K562 (cell line): ENCODE results near the gene ARHGEF17. TPM values are rescaled to one million over a fixed set of nuclear protein-coding genes. Genes with fewer than 3 reads are reported as not detected.

ENCODE experiments used
- CCNT2 ChIP-seq: IDR thresholded peaks from 2 replicates; pipeline ENCODE4 v1.6.1; 2011; ENCODE audit warnings: borderline replicate concordance, low read depth, mild to moderate bottlenecking, moderate library complexity, mixed read lengths, low read length; ENCODE audit not compliant: insufficient read length; ENCODE audit errors: extremely low read depth
- CEBPZ ChIP-seq: fragments of 150-350 bp; IDR thresholded peaks from 2 replicates; pipeline ENCODE4 v1.6.1; 2014; ENCODE audit warnings: low read depth, mild to moderate bottlenecking, low read length, borderline replicate concordance
- FOXA1 ChIP-seq: fragments of 450-650 bp; IDR thresholded peaks from 2 replicates; pipeline ENCODE4 v1.6.1; 2016; ENCODE audit warnings: mild to moderate bottlenecking, borderline replicate concordance
- STAT5B ChIP-seq: fragments of 250-450 bp; sonication (Bioruptor Pico); IDR thresholded peaks from 2 replicates; pipeline ENCODE4 v1.8.0; 2021; ENCODE audit warnings: mild to moderate bottlenecking, inconsistent platforms
- STAT6 ChIP-seq: sonication (generic); formaldehyde crosslinking; IDR thresholded peaks from 2 replicates; pipeline ENCODE4 v1.8.1; 2023; ENCODE audit warnings: mild to moderate bottlenecking, missing genetic modification reagents
- SUPT5H ChIP-seq: fragments of 450-650 bp; IDR thresholded peaks from 2 replicates; pipeline ENCODE4 v1.6.1; 2016
- polyA plus RNA-seq, 8 experiments: library from polyadenylated mRNA; depleted of rRNA in 4 of 8; stranded (reverse) in 5 of 8; unstranded in 3 of 8; fragments of >200 nt; fragmentation: Nextera tagmentation in 2 of 8; fragmentation: Illumina TruSeq in 1 of 8; extraction: Ambion mirVana in 2 of 8; extraction: Trizol in 1 of 8; gene quantifications; 2 replicates each; pipeline versions ENCODE4 v1.2.1 to v1.2.3, GENCODE V29; 2011 to 2014; ENCODE audit warnings: inconsistent platforms in 1 of 8, missing spikeins in 1 of 8
- total RNA-seq, 7 experiments: library from RNA; depleted of rRNA in 6 of 7; stranded (reverse); fragments of >200 nt in 6 of 7; fragmentation: Illumina TruSeq in 2 of 7; extraction: Trizol in 2 of 7; gene quantifications; 2 replicates each; pipeline versions ENCODE4 v1.2.1 to v1.2.3, GENCODE V29; 2011 to 2021; ENCODE audit warnings: low replicate concordance in 1 of 7

The ARHGEF17 gene
- total and polyA plus RNA-seq, 9 of the 15 experiments (the other 6 are each of a cell fraction or from before 2014, with no cell fraction given), result 0.04 to 0.68 (median 0.10) TPM; not detected in 2

GRCh38 chr11:73337846-73338245 is 29.8 kb downstream of the ARHGEF17 start (continued):
- no peak for TF ChIP-seq STAT6
- no peak for TF ChIP-seq CEBPZ
- no peak for TF ChIP-seq STAT5B
- TF ChIP-seq FOXA1, result no peak
- no peak for TF ChIP-seq CCNT2
- no peak for TF ChIP-seq SUPT5H
